NCI-H128 (cell line): ENCODE measurements around the gene TP53BP2.
"Not testable (repeated sequence)": the region's sequence is repeated elsewhere in the genome, so short reads cannot be mapped to it uniquely, and the experiment has no call there.

Source experiments
- DNase-seq: peaks from one replicate; lab custom pipeline; 2025; ENCODE audit not compliant: unreplicated experiment; lab: John Stamatoyannopoulos, UW

The TP53BP2 gene

DNA sequence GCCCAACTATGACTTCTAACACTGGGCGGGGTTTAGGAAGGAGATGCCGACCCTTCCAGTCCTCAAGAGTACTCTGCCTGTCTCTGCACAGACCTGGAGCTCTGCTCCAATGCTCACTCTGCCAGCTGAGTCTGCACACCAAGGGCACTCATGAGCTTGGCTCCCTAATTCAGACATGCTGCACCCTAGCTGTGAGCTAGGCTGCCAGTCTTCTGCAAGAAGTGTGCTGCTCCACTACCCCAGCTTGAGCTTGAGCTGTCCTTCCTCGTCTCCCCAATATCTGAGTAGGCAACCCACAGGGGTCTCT lies 13.2 kb downstream of the TP53BP2 start:
- DNase-seq: no peak

DNA sequence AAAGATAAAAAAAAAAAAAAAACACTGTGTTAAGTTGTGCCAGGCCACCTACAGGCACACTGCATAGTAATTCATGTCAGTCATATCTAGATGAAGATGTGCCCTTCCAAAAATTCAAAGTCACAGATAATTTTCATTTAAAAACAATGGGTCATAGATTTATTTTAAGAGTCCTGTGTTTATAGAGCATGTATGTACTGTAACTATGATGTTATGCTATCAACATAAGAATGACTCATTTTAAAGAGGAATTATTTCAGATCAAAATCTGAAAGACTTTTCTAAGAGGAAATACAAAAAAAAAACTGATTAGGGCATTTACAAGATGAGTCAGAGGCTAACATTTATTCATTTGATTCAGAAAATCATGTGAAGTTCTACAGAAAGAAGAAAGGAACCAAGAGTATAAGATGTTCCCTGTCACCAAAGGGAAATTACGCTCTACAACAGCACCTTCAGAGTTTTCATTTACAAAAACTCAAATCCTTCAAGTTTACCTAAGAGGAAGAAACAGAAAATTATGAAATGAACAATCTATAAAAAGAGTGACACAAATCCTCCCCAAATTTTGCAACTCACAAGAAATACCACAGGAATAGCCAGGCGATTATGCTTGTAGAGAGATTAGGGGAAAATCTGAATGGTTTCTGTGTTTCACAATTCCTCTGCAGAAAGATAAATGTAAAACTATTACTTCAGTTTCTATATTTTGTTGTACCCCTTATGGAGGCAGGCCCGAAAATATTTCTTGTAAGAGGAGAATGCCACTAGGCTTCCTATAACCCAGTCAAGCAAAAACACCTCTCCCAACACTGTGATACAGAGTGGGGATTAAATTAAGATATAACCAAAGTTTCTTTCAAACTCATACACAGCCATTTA lies 13.8 kb downstream of the TP53BP2 start:
- no peak for DNase-seq

DNA sequence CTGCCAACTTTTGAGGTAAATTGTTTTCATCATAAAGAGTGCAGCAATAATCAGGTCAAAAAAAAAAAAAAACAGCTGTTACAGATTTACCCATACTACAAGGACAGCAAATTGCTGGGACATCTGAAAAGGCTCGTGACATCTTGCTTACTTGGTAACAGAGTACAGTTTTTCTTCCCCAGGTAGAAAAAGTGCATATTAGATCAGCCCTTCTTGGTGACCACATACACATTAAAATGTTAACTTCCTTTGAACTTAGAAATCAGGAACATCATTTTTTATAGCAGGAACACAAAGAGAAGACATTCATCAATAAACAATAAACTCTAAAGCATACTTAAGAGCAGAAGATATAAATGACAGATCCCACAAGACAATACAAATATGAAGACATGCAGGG lies 16.1 kb downstream of the TP53BP2 start:
- no peak for DNase-seq

DNA sequence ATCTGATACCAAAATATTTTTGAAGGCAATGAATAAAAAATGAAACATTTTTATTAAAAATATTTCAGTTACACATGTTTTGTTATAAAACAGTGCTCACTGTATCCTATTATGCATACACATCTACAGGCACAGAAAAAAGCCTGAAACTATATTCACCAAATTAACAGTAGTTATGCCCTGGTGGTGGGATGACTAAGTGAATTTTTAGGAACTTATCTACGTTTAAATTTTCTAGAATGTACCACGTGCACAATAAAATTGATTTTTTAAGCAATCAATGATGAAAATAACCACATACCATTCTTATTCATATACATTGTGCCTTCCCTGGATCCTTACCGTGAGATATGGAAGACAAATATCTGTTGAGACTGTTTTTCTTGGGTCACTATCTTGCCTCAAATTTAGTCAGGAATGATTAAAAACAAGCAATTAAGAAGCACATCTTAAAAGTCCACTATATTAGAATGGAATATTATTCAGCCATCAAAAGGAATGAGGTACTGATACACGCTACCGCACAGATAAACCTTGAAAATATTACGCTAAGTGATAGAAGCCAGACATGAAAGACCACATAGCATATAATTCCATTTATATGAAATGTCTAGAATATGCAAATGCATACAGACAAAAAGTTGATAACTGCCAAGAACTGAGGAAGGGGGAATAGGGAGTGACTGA lies 17.4 kb downstream of the TP53BP2 start:
- no peak for DNase-seq

DNA sequence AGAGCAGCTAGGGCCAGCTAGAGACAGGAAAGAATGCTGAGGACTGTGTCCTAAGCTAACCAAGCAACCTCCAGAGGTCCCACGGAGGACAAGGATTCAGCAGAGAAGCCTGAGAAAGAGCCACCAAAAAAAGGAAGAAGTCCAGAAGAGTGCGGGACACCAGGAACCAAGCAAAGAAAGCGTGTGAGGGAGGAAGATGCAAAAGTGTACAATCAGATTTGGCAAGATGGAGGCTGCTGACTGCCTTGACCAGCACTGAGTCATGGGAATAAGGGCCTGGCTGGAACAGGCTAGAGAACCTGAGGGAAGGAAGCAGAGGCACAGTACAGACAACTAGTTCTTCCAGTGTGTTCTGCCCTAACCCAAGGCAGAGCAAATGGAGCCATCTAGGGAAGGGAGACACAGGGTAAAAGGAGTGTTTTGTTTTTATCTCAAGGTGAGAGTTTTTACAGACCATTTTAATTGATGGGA lies 18.5 kb downstream of the TP53BP2 start:
- no peak for DNase-seq

DNA sequence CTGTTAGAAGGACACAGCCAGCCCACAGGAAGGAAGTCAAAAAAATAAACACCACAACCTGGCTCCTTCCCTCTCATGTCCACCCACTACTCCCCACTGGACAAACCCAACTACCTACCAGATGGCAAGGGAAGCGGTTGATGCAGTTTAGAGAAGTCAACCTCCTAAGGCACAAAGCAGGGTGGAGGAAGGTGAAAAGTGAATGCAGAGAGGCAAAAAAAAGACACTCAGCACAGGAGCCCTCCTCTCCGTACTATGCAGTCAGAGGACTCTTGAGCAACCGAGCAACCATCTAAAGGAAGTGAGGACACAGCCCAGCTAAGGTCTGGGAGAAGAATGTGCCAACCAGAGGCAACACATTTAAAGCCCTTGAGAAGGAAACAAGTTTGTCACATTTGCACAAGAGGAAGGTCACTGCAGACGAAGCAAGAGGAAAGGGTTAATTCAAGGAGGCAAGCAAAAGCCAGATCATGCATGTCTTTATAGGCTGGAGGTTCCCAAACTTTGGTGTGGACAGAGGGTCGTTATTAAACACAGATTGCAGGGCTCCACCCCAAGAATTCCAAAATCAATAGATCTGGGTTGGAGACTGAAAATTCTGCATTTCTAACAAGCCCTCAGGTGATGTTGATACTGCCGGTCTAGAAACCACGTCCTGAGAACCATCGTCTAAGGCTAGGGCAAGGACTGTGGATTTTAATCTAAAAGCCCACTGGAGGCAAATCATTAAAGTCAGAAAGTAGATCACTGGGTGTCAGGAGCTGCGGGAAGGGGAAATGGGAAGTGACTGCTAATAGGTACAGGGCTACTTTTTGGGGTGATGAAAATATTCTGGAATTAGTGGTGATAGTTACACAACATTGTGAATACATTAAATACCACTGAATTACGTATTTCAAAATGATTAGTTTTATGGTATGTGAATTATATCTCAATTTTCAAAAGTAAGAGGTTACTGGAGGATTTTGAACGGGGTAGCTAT lies 19.7 kb downstream of the TP53BP2 start:
- DNase-seq: no peak

DNA sequence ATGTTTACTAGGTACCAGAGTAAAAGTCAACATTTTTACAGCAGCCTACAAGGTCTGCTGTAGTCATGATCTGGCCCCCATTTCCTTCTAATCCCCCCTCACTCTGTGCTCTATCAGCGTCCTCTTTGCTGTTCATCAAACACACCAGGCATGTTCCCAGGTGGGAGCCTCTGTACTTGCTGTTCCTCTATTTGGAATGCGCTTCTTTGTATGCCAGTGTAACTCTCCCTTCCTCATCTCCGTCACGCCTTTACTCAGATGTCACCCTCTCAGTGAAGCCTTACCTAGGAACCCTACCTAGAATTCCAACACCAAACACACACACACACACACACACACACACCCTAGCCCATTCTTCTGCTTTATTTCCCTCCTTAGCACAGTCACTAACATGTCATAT lies 21.0 kb downstream of the TP53BP2 start:
- no peak for DNase-seq

DNA sequence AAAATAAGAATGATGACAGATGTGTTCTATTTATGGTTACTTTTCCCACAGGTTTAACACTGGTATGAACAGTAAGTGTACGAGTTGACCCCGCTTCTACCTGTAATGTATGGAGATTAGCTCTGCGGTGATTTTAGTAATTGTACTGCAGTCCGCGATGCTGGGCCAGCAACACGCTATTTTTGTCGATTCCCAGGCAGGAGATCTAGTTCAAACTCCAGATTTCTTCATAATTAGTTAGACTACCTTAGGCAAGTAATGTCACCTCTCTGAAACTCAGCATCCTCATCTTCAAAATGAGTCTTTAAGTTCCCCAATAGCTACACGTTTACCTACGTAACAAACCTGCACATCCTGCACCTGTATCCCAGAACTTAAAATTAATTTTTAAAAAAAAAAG lies 21.5 kb downstream of the TP53BP2 start:
- DNase-seq: no peak

DNA sequence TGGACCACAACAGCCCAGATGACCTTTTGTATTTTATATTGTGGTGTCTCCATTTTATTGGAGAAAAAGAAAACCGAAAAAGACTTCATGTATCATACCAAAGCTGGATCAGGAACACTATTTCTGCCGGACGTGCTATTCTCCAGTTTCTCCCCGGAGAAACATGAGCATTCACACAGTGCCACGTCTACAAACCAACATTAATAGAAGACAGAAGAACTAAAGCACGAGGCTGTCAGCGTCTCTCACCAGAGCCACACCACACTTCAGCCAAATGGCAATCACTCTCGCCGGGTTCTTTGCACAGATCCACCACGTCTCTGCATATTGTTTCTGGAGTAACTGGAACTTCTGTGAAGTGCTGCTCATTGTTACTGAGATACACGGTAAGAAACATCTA lies 24.8 kb downstream of the TP53BP2 start:
- no peak for DNase-seq

DNA sequence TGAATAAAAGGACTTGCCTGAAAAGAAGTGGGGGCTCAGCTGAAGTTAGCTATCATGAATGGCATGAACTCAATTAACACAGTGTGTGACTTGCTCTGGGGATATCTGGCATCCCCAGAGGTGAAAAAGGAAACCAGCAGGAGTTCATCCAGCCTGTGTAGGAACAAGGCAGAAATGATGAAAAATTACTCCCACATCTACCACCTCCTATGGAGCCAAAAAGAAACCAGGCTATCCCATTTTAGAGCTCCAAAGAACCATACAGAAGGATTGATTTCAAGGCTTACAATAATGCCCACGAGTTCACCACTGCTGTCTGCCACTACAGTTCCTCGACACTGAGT lies 25.3 kb downstream of the TP53BP2 start:
- DNase-seq: no peak

DNA sequence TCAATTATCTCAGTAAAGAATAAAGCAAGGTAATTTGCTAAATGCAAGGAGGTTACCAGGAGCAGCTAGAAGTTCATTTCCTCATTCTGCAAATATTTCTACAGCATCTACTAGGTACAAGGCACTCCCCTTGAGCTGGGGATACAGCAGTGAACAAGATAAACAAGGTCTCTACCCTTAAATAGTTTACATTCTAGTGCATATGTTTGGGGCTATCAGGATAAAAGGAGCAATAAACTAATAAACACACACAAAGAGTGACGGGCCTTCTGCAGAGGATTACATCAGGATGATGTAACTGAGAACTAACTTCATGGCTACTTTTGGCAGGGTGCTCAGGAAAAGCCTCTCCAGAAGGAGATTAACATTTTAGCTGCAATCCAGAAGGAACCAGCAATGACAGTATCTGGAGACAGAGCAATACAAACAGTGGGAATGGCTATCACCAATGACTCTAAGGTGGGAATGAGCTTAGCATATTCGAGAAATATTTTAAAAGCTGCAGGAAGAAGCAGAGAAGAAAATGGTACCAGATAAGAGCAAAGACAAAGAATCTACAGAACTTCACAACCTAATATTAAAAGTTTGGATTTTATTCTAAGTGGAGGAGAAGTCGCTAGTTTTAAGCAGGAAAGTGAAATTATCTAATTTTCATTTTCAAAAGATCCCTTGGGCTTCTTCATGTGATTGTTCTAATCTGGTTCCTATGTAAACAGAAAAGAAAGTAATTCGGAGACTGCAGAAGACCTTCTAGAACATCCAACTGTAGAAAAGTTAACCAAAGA lies 25.8 kb downstream of the TP53BP2 start:
- no peak for DNase-seq

DNA sequence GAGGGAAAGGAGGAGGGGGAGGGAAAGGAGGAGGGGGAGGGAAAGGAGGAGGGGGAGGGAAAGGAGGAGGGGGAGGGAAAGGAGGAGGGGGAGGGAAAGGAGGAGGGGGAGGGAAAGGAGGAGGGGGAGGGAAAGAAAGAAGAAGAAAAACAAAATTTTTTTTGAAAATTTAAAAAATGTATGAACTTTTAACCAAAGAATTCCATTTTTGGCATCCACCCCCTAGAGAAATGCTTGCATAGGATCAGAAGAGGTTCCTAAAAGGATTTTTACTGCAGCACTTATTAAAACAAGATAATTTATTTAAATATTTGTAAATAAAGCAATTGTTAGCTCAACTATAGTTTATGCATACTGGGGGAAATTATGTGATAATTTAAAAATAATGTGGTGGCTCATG lies 28.5 kb downstream of the TP53BP2 start:
- DNase-seq: not testable (repeated sequence)

DNA sequence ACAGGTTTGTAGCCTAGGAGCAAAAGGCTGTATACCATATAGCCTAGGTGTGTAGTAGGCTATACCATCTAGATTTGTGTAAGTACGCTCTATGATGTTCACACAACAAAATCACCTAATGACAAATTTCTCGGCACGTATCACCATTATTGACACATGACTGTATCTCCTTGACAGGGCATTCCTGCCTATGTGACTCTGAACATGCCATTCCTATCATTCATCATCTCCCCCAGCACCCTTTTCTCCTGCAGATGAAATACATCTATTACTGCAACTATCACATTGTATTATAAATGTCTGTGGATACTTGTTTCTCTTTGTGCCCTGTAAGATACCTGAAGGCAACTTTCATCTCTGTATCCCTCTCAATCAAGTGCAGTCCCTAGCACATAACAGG lies 29.9 kb downstream of the TP53BP2 start:
- DNase-seq: no peak

DNA sequence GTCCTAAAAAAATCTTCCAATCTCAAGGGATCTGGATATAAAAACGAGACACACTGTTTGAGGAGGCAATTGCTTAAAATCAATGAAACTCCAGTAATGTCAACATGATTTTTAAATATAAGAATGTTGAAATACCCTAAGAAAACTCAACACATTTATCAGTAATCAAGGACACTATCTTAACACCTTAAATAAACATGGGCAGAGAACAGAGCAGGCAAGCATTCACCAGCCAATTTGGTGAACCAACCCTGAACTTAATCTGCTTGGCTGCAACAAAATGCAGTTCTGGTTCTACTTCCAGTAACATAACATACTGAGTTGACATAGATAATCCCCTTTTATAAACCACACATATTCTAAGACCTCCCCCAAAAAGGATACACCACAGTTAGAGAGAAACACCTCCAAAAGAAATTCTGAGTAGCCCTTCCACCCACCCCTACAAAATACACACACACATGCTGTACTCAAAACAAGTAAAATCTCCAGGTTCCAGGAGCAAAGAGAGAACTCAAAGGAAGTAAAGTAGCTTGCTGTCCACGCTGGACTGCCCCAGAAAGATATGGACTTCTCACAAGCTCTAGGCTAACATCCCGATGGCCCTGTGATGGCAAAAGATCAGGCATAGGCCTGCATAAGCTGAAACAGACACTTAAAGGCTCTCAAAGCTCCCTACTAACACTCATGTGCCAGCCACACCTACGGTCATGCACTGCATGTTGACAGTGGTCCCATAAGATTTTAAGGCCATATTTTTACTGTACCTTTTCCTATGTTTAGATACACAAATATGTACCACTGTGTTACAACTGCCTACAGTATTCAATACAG lies 30.5 kb downstream of the TP53BP2 start:
- no peak for DNase-seq

DNA sequence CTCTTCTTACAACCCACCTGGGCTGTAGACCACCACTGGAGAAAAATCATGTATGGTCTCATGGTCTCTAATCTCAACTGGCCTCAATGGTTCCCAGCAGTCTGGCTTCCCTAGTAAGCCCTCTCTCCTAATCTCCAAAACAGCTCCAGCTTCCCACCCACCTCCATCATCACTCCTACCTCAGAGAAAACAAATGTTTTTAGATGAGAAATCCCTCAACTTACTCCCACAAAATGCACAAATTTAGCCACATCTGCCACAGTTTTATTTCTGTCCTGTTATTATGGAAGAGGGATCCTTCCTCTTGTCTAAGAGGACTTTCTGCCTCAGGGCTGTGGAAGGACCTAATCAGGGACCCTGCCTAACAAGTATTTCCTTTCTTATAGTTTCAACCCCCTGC lies 32.1 kb downstream of the TP53BP2 start:
- no peak for DNase-seq

DNA sequence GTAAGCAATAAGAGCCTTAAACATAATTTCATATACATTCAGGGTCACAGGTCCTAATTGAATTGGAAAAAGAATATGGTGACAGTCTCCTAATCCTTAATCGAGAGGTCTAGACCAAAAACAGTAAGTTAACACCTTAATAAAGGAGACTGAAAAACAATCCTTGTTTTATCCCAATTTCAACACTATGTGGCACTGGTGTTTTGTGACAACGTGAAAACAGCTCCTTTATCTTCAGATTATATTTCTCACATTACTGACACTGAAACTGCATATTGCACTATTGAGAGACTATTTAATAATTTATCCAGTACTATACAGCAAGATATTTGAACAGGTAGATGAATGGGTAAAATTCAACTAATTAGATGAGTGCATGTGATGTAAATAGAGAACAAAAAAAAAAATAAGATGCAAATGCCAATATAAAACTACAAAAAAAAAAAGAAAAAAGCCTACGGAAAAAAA lies 34.1 kb downstream of the TP53BP2 start:
- DNase-seq: no peak

DNA sequence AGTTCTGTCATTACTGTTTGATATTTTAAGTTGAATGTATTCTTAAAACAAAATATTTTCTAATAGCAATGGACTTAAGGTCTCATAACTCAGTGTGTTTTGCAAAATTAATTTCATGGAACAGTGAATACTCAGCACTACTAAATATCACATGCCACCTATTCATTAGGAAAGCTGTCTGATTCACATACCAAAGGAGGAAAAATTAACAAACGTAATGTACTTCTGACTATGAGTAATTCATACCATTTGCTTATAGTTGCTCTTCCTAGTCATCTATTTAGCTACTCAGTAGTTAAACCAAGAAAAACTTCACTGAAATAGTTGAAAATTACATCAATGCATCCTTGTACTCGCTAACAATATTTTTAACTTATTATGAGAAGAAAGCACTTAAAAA lies 35.2 kb downstream of the TP53BP2 start:
- DNase-seq: no peak

DNA sequence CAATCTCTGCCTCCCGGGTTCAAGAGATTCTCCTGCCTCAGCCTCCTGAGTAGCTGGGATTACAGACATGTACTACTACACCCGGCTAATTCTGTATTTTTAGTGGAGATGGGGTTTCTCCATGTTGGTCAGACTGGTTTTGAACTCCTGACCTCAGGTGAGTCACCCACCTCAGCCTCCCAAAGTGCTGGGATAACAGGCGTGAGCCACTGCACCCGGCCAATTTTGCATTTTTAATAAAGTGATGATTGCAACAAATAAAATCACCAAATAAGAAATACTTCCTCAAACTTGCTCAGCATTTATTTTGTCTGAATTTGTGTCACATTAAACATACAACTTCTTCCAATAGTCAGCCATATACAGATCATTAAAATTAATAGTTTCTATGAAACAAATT lies 35.8 kb downstream of the TP53BP2 start:
- DNase-seq: not testable (repeated sequence)

DNA sequence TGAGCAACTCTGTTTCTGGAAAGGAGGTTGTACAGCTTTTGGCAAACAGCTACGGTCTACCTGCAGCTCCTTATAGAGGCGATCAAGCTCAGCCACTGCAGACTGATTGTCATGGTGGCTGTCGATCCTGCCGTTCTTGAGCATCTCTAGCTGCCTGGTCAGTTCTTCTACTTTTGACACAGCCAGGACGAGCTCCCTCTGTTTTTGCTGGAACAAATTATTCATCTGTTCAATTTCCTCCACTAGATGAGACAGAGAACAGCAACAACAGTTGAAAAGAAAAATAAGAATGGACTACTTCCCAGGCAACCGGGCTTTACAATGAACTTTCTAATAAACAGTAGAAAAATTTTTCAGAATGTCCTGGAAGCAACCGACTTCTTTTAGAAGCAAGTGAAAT lies 42.5 kb downstream of the TP53BP2 start:
- DNase-seq: no peak

DNA sequence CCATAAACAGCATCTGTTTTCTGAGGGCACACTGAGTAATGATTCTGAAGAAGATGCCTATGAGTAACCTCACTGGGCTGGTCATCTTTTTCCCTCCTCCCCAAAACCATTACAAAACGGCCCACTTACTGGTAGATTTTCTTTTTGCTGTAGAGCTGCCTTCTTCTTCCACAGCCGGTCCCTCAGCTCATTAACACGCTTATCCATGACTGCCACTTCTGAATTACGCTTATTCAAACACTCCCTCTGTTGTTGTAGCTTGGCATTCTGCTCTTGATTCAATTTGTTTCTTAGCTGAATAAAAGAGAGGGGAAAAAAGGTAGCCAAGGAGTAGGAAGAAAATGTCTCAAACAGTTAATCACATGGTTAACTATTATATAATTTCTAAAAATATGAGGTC lies 43.1 kb downstream of the TP53BP2 start:
- no peak for DNase-seq
